ENCODE measurements around the gene KLF8.

KLF8 gene

GRCh38 chrX:56309881-56310280 lies 77.7 kb downstream of the KLF8 start:
- DNase-seq (ENCODE audit: low read depth in 1 of 2, low spot score in 1 of 2): no peak

GRCh38 chrX:56310581-56310980 lies 78.4 kb downstream of the KLF8 start:
- no peak for DNase-seq (ENCODE audit: low read depth in 1 of 2, low spot score in 1 of 2)

- DNase-seq (ENCODE audit: low read depth in 1 of 2, low spot score in 1 of 2): no peak
These were observed 81.2 kb downstream of the KLF8 start for GRCh38 chrX:56313308-56313707.

GRCh38 chrX:56314334-56314733 lies 82.2 kb downstream of the KLF8 start:
- DNase-seq (ENCODE audit: low read depth in 1 of 2, low spot score in 1 of 2): no peak

GRCh38 chrX:56318076-56318475 lies 85.9 kb downstream of the KLF8 start:
- DNase-seq (ENCODE audit: low read depth in 1 of 2, low spot score in 1 of 2): no peak

- no peak for DNase-seq (ENCODE audit: low read depth in 1 of 2, low spot score in 1 of 2)
These were observed 87.0 kb downstream of the KLF8 start for GRCh38 chrX:56319165-56319564.

All from activated CD4-positive, alpha-beta T cell treated with anti-CD3 and anti-CD28 coated beads, Interleukin-2, amount 50 U/mL, for 24 hours (primary cell).